Keratinocyte (primary cell): ENCODE measurements around the gene FAT1. TPM values are rescaled to one million over a fixed set of nuclear protein-coding genes. Genes with fewer than 3 reads are reported as not detected.

Experiments used
- DNase-seq: peaks from one replicate; pipeline ENCODE4 v3.0.0-alpha.2; 2011; ENCODE audit warnings: low read depth, missing footprints, low spot score
- FAIRE-seq: peaks from 2 replicates; lab custom pipeline; 2011; peaks lifted over from hg19 to GRCh38; lab: Jason Lieb, UNC
- H2AFZ ChIP-seq: 2 replicates; pipeline ENCODE4 v1.6.0; 2012; ENCODE audit warnings: low read length, control low read depth, inconsistent platforms; ENCODE audit not compliant: control insufficient read depth
- H3K27ac ChIP-seq: 2 replicates; pipeline ENCODE4 v1.5.1; 2011; ENCODE audit warnings: low read length; ENCODE audit not compliant: control insufficient read depth, insufficient read depth
- H3K27me3 ChIP-seq: 3 replicates; pipeline ENCODE4 v1.6.0; 2011; ENCODE audit warnings: low read length; ENCODE audit not compliant: control insufficient read depth, insufficient read depth; ENCODE audit errors: extremely low read depth
- H3K36me3 ChIP-seq, 2 experiments: 2 replicates in 1 of 2; 3 replicates in 1 of 2; pipeline ENCODE4 v1.5.1; 2011; ENCODE audit warnings: low read length in 2 of 2, mild to moderate bottlenecking in 1 of 2; ENCODE audit not compliant: control insufficient read depth in 2 of 2, insufficient read depth in 2 of 2; ENCODE audit errors: extremely low read depth in 1 of 2
- H3K4me1 ChIP-seq: 3 replicates; pipeline ENCODE4 v1.5.1; 2011; ENCODE audit warnings: low read length; ENCODE audit not compliant: control insufficient read depth, insufficient read depth; ENCODE audit errors: extremely low read depth
- H3K4me2 ChIP-seq: 3 replicates; pipeline ENCODE4 v1.6.0; 2011; ENCODE audit warnings: low read depth, low read length; ENCODE audit not compliant: control insufficient read depth, insufficient read depth; ENCODE audit errors: extremely low read depth
- H3K4me3 ChIP-seq, 3 experiments: fragments of 200-600 bp in 1 of 3; sonication (generic) in 1 of 3; 2 replicates in 2 of 3; 3 replicates in 1 of 3; pipeline ENCODE4 v1.5.1; 2011 to 2016; ENCODE audit warnings: low read length in 3 of 3, mild to moderate bottlenecking in 3 of 3, control low read depth in 2 of 3, inconsistent platforms in 1 of 3, low read depth in 1 of 3, mixed read lengths in 1 of 3, mixed run types in 1 of 3, moderate library complexity in 1 of 3; ENCODE audit not compliant: control insufficient read depth in 2 of 3, insufficient read depth in 2 of 3; ENCODE audit errors: extremely low read depth in 1 of 3
- H3K79me2 ChIP-seq: 2 replicates; pipeline ENCODE4 v1.6.0; 2012; ENCODE audit warnings: low read length; ENCODE audit not compliant: control insufficient read depth, insufficient read depth
- H3K9ac ChIP-seq: 3 replicates; pipeline ENCODE4 v1.6.0; 2011; ENCODE audit warnings: low read length; ENCODE audit not compliant: control insufficient read depth, insufficient read depth; ENCODE audit errors: extremely low read depth
- H3K9me1 ChIP-seq: 3 replicates; pipeline ENCODE4 v1.6.0; 2011; ENCODE audit warnings: low read length; ENCODE audit not compliant: control insufficient read depth, insufficient read depth; ENCODE audit errors: extremely low read depth
- H3K9me3 ChIP-seq: 2 replicates; pipeline ENCODE4 v1.5.1; 2012; ENCODE audit warnings: low read depth, low read length; ENCODE audit not compliant: control insufficient read depth
- H4K20me1 ChIP-seq: 3 replicates; pipeline ENCODE4 v1.6.0; 2011; ENCODE audit warnings: low read length; ENCODE audit not compliant: control insufficient read depth, insufficient read depth; ENCODE audit errors: extremely low read depth
- CTCF ChIP-seq, 3 experiments: IDR thresholded peaks in 1 of 3; conservative IDR thresholded peaks in 1 of 3; optimal IDR thresholded peaks in 1 of 3; 2 replicates in 2 of 3; 3 replicates in 1 of 3; pipeline versions ENCODE3 to v1.5.1; 2011; ENCODE audit warnings: low read length in 3 of 3, mild to moderate bottlenecking in 3 of 3, moderate library complexity in 2 of 3, control low read depth in 1 of 3, inconsistent platforms in 1 of 3; ENCODE audit not compliant: insufficient read depth in 2 of 3; ENCODE audit errors: extremely low read depth in 1 of 3
- EZH2 ChIP-seq: IDR thresholded peaks from one replicate; pipeline ENCODE4 v1.6.1; 2012; ENCODE audit warnings: inconsistent platforms, mild to moderate bottlenecking, low read length, moderate library complexity
- dilution Hi-C: fragments of 300-500 bp; cut with MboI; formaldehyde crosslinking; loops from one replicate; pipeline ENCODE4 v1.7.0; 2020; ENCODE audit warnings: low sequenced_read_pairs; ENCODE audit not compliant: extremely low pct_ligation_motif_present
- polyA plus RNA-seq, 5 experiments: library from polyadenylated mRNA; depleted of rRNA in 3 of 5; stranded (reverse) in 3 of 5; stranded (forward) in 1 of 5; unstranded in 1 of 5; fragments of >200 nt; gene quantifications; 1 replicate in 1 of 5; 2 replicates in 3 of 5; 3 replicates in 1 of 5; pipeline versions ENCODE4 v1.2.1 to v1.2.3, GENCODE V29; 2011 to 2012; ENCODE audit warnings: missing spikeins in 2 of 5, low read depth in 1 of 5, low replicate concordance in 1 of 5

The FAT1 gene
- polyA plus RNA-seq, 1 donor (not counting 4 experiments of a cell fraction or from before 2014, with no cell fraction given) = 329 TPM

DNA sequence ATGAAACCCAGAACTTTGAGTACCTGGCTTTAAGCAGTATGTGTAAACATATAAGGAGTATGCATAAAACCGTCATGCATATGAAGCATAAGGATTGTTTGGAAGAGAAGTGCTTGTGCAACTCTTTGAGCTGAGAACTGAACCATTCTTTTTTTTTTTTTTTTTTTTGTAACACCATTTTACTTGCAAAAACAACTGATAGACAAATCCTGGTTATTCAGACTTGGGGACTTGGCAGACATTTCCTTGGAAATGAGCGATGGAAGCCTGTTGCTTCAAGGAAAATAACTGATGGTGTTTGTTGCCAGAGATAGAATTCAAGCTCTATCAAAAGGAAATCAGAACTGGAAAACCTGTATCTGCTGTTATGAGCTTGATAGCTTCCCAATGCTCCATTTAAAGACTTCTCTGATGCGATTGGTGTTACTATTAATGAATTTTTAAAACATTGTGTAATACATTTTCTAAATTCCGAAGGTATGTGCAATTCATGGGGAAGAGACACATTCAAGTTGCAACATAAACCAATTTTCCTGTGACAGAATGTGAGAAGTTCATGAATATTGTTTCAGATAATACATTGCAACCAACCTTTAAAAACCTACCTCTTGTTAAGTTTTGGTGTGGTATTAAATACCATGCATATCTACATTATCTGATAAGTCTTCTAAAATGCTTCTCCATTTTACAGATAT is 47.0 kb upstream of the FAT1 start:
- H3K27ac ChIP-seq = peak overlapping the region; percentile 62
- DNase-seq = peak; percentile 57
- H3K27me3 ChIP-seq = no peaks in the 10 kb centered on the region
- peak overlapping the region; percentile 58 for H3K4me2 ChIP-seq
- no peak overlapping the region for H3K9ac ChIP-seq
- H3K9me3 ChIP-seq = no peaks in the 10 kb centered on the region
- dilution Hi-C loops = no loop called here
- TF ChIP-seq EZH2 (no peak), CTCF (optimal IDR thresholded peaks at IDR 0.05 in 1 of 3, IDR thresholded peaks at IDR 0.05 in 1 of 3, conservative IDR thresholded peaks at IDR 0.05 in 1 of 3; ENCODE audit: extremely low read depth in 1 of 3, insufficient read depth in 2 of 3, low read length in 3 of 3) (no peak)
- no peaks in the 10 kb centered on the region for H3K9me1 ChIP-seq
- no peaks in the 10 kb centered on the region for H3K79me2 ChIP-seq
- peak overlapping the region in 1 of 3 experiments; percentile 29 for H3K4me3 ChIP-seq
- H3K36me3 ChIP-seq = no peaks in the 10 kb centered on the region
- peak; percentile 82 for FAIRE-seq
- peaks cover 24% of the 10 kb centered on the region for H3K4me1 ChIP-seq
- H2AFZ ChIP-seq = no peak overlapping the region
- H4K20me1 ChIP-seq = no peaks in the 10 kb centered on the region

- Histone ChIP-seq H3K4me2 (no peak overlapping the region), H3K9me3 (no peaks in the 10 kb centered on the region), H3K4me1 (peaks cover 38% of the 10 kb centered on the region), H2AFZ (no peak overlapping the region), H3K79me2 (no peaks in the 10 kb centered on the region), H3K27ac (no peak overlapping the region), H3K36me3 (no peaks in the 10 kb centered on the region), H3K27me3 (no peaks in the 10 kb centered on the region), H3K4me3 (no peak overlapping the region), H3K9ac (no peak overlapping the region), H4K20me1 (no peaks in the 10 kb centered on the region), H3K9me1 (no peaks in the 10 kb centered on the region)
- TF ChIP-seq CTCF (optimal IDR thresholded peaks at IDR 0.05 in 1 of 3, IDR thresholded peaks at IDR 0.05 in 1 of 3, conservative IDR thresholded peaks at IDR 0.05 in 1 of 3; ENCODE audit: extremely low read depth in 1 of 3, insufficient read depth in 2 of 3, low read length in 3 of 3) = no peak
- TF ChIP-seq EZH2 = no peak
- dilution Hi-C loops = no loop called here
- no peak for DNase-seq
- FAIRE-seq = no peak
These were observed 44.1 kb upstream of the FAT1 start for GRCh38 chr4:186767794-186768193.
